Measurements from ENCODE around the gene FOXD1. TPM values are rescaled to one million over a fixed set of nuclear protein-coding genes. Genes with fewer than 3 reads are reported as not detected.

Gene FOXD1
- total RNA-seq: 0.53 TPM in 1 of 2 replicates, not detected in the other

GRCh38 chr5:73448463-73449136 lies at the start of gene FOXD1:
TSS of gene FOXD1 (minus strand) at chr5:73448777. CDS start at chr5:73448362, 415 bp downstream.

Other genes with a start within 250 kb of the FOXD1 start
- gene BTF3, start 49.7 kb upstream of the FOXD1 start, total RNA-seq: 483 and 524 TPM in 2 replicates
- gene ANKRA2, start 116.9 kb upstream of the FOXD1 start, total RNA-seq: 14.7 and 32.8 TPM in 2 replicates
- 10.1 and 12.1 TPM in 2 replicates for gene UTP15, start 117.0 kb upstream of the FOXD1 start, total RNA-seq
- 11.2 and 14.7 TPM in 2 replicates for gene ARHGEF28, start 177.4 kb upstream of the FOXD1 start, total RNA-seq